A549 (cell line): Measurements from ENCODE around the gene RABGAP1L. TPM values are rescaled to one million over a fixed set of nuclear protein-coding genes. Genes with fewer than 3 reads are reported as not detected.

Source experiments
- ATAC-seq, 2 experiments: fragments of 200-7000 bp in 1 of 2; fragments of >200 bp in 1 of 2; cut with Nextera tagmentation in 1 of 2; cut with Tn5 transposase in 1 of 2; 3 replicates each; pipeline versions ENCODE4 v1.8.0 to v1.9.1; 2018 to 2020; ENCODE audit warnings: mild to moderate bottlenecking in 1 of 2, moderate library complexity in 1 of 2
- CTCF ChIA-PET: fragments of 300-600 bp; sonication (Branson Sonifier 250); formaldehyde crosslinking; extraction: SDS; loops from one replicate; lab custom pipeline; 2021; ENCODE audit warnings: antibody characterized with exemption, inconsistent platforms; lab: Yijun Ruan, JAX
- POLR2A ChIA-PET: fragments of 350-600 bp; formaldehyde crosslinking; extraction: SDS; loops from one replicate; lab custom pipeline; 2021; ENCODE audit warnings: antibody characterized with exemption, inconsistent platforms; lab: Yijun Ruan, JAX
- DNase-seq, 2 experiments: peaks; one replicate each; pipeline versions ENCODE4 v3.0.0 to v3.0.0-alpha.2; 2011 to 2016; ENCODE audit warnings: low read depth in 1 of 2, low spot score in 1 of 2
- FAIRE-seq: peaks from 2 replicates; lab custom pipeline; 2011; peaks lifted over from hg19 to GRCh38; lab: Jason Lieb, UNC
- H3K27ac ChIP-seq, 2 experiments: fragments of >200 bp; sonication (Bioruptor Twin); formaldehyde crosslinking; 3 replicates each; pipeline ENCODE4 v1.5.1; 2016 to 2017
- H3K4me1 ChIP-seq: fragments of >200 bp; sonication (Bioruptor Twin); formaldehyde crosslinking; 3 replicates; pipeline ENCODE4 v1.6.1; 2016
- H3K4me2 ChIP-seq: fragments of >200 bp; sonication (Bioruptor Twin); formaldehyde crosslinking; 3 replicates; pipeline ENCODE4 v1.6.1; 2016
- H3K4me3 ChIP-seq: fragments of >200 bp; sonication (Bioruptor Twin); formaldehyde crosslinking; 3 replicates; pipeline ENCODE4 v1.5.1; 2016
- H3K9me3 ChIP-seq: fragments of >200 bp; sonication (Bioruptor Twin); formaldehyde crosslinking; 3 replicates; pipeline ENCODE4 v1.6.1; 2016
- CEBPB ChIP-seq, 2 experiments: fragments of >200 bp in 1 of 2; sonication (Bioruptor Twin) in 1 of 2; formaldehyde crosslinking in 1 of 2; IDR thresholded peaks; 2 replicates each; pipeline ENCODE4 v1.6.1; 2012 to 2016
- ESRRA ChIP-seq: fragments of 150-350 bp; IDR thresholded peaks from 2 replicates; pipeline ENCODE4 v1.6.1; 2014; ENCODE audit warnings: mild to moderate bottlenecking, low read length, borderline replicate concordance
- FOSB ChIP-seq: fragments of 250-450 bp; sonication (Bioruptor Pico); IDR thresholded peaks from 2 replicates; pipeline ENCODE4 v1.5.0; 2020; ENCODE audit warnings: mild to moderate bottlenecking, moderate library complexity
- FOSL2 ChIP-seq, 2 experiments: fragments of 450-650 bp in 1 of 2; fragments of >200 bp in 1 of 2; sonication (Bioruptor Twin) in 1 of 2; formaldehyde crosslinking; IDR thresholded peaks; 2 replicates each; pipeline versions ENCODE4 v1.5.0 to v1.6.1; 2016 to 2020; ENCODE audit warnings: mild to moderate bottlenecking in 1 of 2, moderate library complexity in 1 of 2
- HEYL ChIP-seq: fragments of 250-450 bp; sonication (Bioruptor Pico); IDR thresholded peaks from 2 replicates; pipeline ENCODE4 v1.8.0; 2021; ENCODE audit warnings: mild to moderate bottlenecking, moderate library complexity
- HOXA7 ChIP-seq: fragments of 250-450 bp; sonication (Bioruptor Pico); IDR thresholded peaks from 2 replicates; pipeline ENCODE4 v1.5.0; 2020; ENCODE audit warnings: mild to moderate bottlenecking, moderate library complexity
- HOXB13 ChIP-seq: fragments of 250-450 bp; sonication (Bioruptor Pico); IDR thresholded peaks from 2 replicates; pipeline ENCODE4 v1.5.0; 2020; ENCODE audit warnings: low read depth, mild to moderate bottlenecking, moderate library complexity
- HOXB5 ChIP-seq: fragments of 250-450 bp; sonication (Bioruptor Pico); IDR thresholded peaks from 2 replicates; pipeline ENCODE4 v1.5.0; 2020; ENCODE audit warnings: mild to moderate bottlenecking, moderate library complexity
- JUNB ChIP-seq: fragments of >200 bp; sonication (Bioruptor Twin); formaldehyde crosslinking; IDR thresholded peaks from 2 replicates; pipeline ENCODE4 v1.6.1; 2016
- KDM1A ChIP-seq: fragments of 200-600 bp; sonication (generic); IDR thresholded peaks from 2 replicates; pipeline ENCODE4 v1.6.1; 2016; ENCODE audit warnings: low read depth, mild to moderate bottlenecking
- MYC ChIP-seq: IDR thresholded peaks from 2 replicates; pipeline ENCODE4 v1.6.1; 2012; ENCODE audit warnings: mild to moderate bottlenecking, inconsistent platforms, low read length, improper control_type of control experiment, borderline replicate concordance
- NR3C1 ChIP-seq: fragments of >200 bp; sonication (Bioruptor Twin); formaldehyde crosslinking; IDR thresholded peaks from 3 replicates; pipeline ENCODE4 v1.6.1; 2017
- POLR2A ChIP-seq: IDR thresholded peaks from 2 replicates; pipeline ENCODE4 v1.6.1; 2012; ENCODE audit warnings: mild to moderate bottlenecking, low read length
- RARB ChIP-seq: fragments of 250-450 bp; sonication (Bioruptor Pico); IDR thresholded peaks from 2 replicates; pipeline ENCODE4 v1.8.0; 2021; ENCODE audit warnings: mild to moderate bottlenecking, moderate library complexity
- RCOR1 ChIP-seq: fragments of 150-350 bp; IDR thresholded peaks from 2 replicates; pipeline ENCODE4 v1.6.1; 2014; ENCODE audit warnings: antibody characterized with exemption, low read length, low read depth
- RFX5 ChIP-seq: fragments of 450-650 bp; IDR thresholded peaks from 2 replicates; pipeline ENCODE4 v1.7.1; 2014; ENCODE audit warnings: antibody characterized with exemption, mild to moderate bottlenecking, moderate library complexity
- TFCP2L1 ChIP-seq: fragments of 250-450 bp; sonication (Bioruptor Pico); IDR thresholded peaks from 2 replicates; pipeline ENCODE4 v1.5.0; 2021; ENCODE audit warnings: mild to moderate bottlenecking
- ZC3H11A ChIP-seq: fragments of 450-650 bp; IDR thresholded peaks from 2 replicates; pipeline ENCODE4 v1.6.1; 2014; ENCODE audit warnings: antibody characterized with exemption, mild to moderate bottlenecking
- ZNF302 ChIP-seq: fragments of 250-450 bp; sonication (Bioruptor Pico); IDR thresholded peaks from 2 replicates; pipeline ENCODE4 v1.9.0; 2021; ENCODE audit warnings: inconsistent platforms, mild to moderate bottlenecking, moderate library complexity
- WGBS: methylation state at CpG from one replicate; pipeline ENCODE4 v1.1.6; 2017; ENCODE audit errors: missing lambda C conversion rate; 5-methylcytosine and 5-hydroxymethylcytosine counted together
- polyA plus RNA-seq, 4 experiments: library from polyadenylated mRNA; depleted of rRNA in 3 of 4; stranded (reverse); fragments of >200 nt; fragmentation: RNase III in 1 of 4; extraction: RNeasy Plus Mini Kit Qiagen cat#74134 plus additional on column Dnase treatment in 1 of 4; gene quantifications; 2 replicates in 3 of 4; 3 replicates in 1 of 4; pipeline ENCODE4 v1.2.3, GENCODE V29; 2011 to 2017
- TF ChIP-seq, protein P1 (sequence below): fragments of >200 bp; sonication (Bioruptor Twin); formaldehyde crosslinking; IDR thresholded peaks from 3 replicates; pipeline ENCODE4 v1.5.1; 2016
- TF ChIP-seq, protein P2 (sequence below): IDR thresholded peaks from 2 replicates; pipeline ENCODE4 v1.6.1; 2012
- TF ChIP-seq, protein P3 (sequence below): fragments of 200-600 bp; sonication (generic); IDR thresholded peaks from 2 replicates; pipeline ENCODE4 v1.6.1; 2016; ENCODE audit warnings: antibody characterized with exemption, mild to moderate bottlenecking, moderate library complexity
- TF ChIP-seq, protein P4 (sequence below): fragments of >200 bp; sonication (Bioruptor Twin); formaldehyde crosslinking; IDR thresholded peaks from 2 replicates; pipeline ENCODE4 v1.6.1; 2016
- TF ChIP-seq, protein P5 (sequence below): fragments of >200 bp; sonication (Bioruptor Twin); formaldehyde crosslinking; IDR thresholded peaks from 3 replicates; pipeline ENCODE4 v1.6.1; 2016
- TF ChIP-seq, protein P6 (sequence below): fragments of 250-450 bp; sonication (Bioruptor Pico); IDR thresholded peaks from 2 replicates; pipeline ENCODE4 v1.5.0; 2020; ENCODE audit warnings: low read depth, mild to moderate bottlenecking, moderate library complexity

Gene RABGAP1L
- polyA plus RNA-seq, 2 of the 4 experiments (the other 2 are of a cell fraction): 8.2 to 18.6 TPM

DNA sequence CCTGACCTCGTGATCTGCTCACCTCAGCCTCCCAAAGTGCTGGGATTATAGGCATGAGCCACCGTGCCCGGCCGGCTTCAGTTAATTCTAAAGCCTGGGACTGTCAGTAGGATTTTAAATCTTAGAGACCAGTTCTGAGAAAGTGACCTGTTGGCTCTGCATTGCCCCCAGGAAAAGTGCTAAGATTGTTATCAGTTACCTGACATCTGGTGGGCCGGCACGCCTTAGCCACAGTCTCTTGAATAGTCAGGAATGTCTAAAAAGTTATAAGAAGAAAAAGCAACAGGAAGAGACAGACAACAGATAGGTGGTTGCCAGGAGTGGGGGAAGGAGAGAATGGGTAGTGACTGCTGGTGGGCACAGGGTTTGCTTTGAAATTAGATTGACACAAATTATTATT is 35.1 kb downstream of the RABGAP1L start:
- Histone ChIP-seq H3K27ac (no peak overlapping the region), H3K4me3 (no peak overlapping the region), H3K4me1 (peaks cover 3% of the 10 kb centered on the region; the same call in 1 of the 3 replicates), H3K4me2 (no peak overlapping the region), H3K9me3 (no peaks in the 10 kb centered on the region)
- CTCF ChIA-PET: no interaction called here
- WGBS: 84% methylated on average over 6 of the region's 6 CpGs
- ATAC-seq: no peak
- POLR2A ChIA-PET: no interaction called here
- no peak for FAIRE-seq
- TF ChIP-seq RARB (CRISPR knock-in tag) (no peak), HOXB5 (no peak), ESRRA (no peak)
- DNase-seq: no peak

DNA sequence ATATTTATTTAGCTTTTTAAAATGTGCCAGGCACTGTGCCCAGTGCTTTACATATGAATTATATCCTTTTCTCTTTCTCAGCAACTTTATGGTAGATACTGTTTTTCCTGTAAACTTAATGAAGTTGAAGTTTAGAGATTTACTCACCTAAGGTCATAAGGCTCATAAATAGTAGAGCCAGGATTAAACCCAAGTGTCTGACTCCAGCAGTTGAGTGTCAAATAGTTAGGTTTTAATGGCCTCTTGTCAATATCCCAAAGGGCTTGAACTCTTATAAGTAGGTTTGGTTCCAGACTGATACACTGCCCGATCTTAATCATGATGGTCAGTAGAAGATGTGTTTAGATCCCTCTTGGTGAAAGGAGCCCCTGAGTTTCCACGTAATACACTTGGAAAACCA is 37.8 kb downstream of the RABGAP1L start:
- H3K4me2 ChIP-seq: no peak overlapping the region
- H3K27ac ChIP-seq: no peak overlapping the region
- H3K4me1 ChIP-seq: no peaks in the 10 kb centered on the region
- DNase-seq: no peak
- 92% methylated on average over 2 of the region's 2 CpGs for WGBS
- no peak for ATAC-seq
- H3K9me3 ChIP-seq: no peaks in the 10 kb centered on the region
- POLR2A ChIA-PET: no interaction called here
- no peak for TF ChIP-seq ZNF302 (CRISPR knock-in tag)
- TF ChIP-seq HOXB13 (CRISPR knock-in tag): no peak
- TF ChIP-seq MYC: no peak
- no peak for TF ChIP-seq JUNB
- no peak for TF ChIP-seq NR3C1
- TF ChIP-seq TFCP2L1 (CRISPR knock-in tag): no peak
- no peak for TF ChIP-seq RCOR1
- TF ChIP-seq, protein P1, sequence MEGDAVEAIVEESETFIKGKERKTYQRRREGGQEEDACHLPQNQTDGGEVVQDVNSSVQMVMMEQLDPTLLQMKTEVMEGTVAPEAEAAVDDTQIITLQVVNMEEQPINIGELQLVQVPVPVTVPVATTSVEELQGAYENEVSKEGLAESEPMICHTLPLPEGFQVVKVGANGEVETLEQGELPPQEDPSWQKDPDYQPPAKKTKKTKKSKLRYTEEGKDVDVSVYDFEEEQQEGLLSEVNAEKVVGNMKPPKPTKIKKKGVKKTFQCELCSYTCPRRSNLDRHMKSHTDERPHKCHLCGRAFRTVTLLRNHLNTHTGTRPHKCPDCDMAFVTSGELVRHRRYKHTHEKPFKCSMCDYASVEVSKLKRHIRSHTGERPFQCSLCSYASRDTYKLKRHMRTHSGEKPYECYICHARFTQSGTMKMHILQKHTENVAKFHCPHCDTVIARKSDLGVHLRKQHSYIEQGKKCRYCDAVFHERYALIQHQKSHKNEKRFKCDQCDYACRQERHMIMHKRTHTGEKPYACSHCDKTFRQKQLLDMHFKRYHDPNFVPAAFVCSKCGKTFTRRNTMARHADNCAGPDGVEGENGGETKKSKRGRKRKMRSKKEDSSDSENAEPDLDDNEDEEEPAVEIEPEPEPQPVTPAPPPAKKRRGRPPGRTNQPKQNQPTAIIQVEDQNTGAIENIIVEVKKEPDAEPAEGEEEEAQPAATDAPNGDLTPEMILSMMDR: no peak
- no peak for TF ChIP-seq HEYL
- TF ChIP-seq, protein P2, sequence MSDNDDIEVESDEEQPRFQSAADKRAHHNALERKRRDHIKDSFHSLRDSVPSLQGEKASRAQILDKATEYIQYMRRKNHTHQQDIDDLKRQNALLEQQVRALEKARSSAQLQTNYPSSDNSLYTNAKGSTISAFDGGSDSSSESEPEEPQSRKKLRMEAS: no peak
- TF ChIP-seq, protein P3, sequence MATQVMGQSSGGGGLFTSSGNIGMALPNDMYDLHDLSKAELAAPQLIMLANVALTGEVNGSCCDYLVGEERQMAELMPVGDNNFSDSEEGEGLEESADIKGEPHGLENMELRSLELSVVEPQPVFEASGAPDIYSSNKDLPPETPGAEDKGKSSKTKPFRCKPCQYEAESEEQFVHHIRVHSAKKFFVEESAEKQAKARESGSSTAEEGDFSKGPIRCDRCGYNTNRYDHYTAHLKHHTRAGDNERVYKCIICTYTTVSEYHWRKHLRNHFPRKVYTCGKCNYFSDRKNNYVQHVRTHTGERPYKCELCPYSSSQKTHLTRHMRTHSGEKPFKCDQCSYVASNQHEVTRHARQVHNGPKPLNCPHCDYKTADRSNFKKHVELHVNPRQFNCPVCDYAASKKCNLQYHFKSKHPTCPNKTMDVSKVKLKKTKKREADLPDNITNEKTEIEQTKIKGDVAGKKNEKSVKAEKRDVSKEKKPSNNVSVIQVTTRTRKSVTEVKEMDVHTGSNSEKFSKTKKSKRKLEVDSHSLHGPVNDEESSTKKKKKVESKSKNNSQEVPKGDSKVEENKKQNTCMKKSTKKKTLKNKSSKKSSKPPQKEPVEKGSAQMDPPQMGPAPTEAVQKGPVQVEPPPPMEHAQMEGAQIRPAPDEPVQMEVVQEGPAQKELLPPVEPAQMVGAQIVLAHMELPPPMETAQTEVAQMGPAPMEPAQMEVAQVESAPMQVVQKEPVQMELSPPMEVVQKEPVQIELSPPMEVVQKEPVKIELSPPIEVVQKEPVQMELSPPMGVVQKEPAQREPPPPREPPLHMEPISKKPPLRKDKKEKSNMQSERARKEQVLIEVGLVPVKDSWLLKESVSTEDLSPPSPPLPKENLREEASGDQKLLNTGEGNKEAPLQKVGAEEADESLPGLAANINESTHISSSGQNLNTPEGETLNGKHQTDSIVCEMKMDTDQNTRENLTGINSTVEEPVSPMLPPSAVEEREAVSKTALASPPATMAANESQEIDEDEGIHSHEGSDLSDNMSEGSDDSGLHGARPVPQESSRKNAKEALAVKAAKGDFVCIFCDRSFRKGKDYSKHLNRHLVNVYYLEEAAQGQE: no peak
- TF ChIP-seq FOSB (CRISPR knock-in tag): no peak
- CTCF ChIA-PET: no interaction called here
- no peak overlapping the region for H3K4me3 ChIP-seq
- FAIRE-seq: no peak

DNA sequence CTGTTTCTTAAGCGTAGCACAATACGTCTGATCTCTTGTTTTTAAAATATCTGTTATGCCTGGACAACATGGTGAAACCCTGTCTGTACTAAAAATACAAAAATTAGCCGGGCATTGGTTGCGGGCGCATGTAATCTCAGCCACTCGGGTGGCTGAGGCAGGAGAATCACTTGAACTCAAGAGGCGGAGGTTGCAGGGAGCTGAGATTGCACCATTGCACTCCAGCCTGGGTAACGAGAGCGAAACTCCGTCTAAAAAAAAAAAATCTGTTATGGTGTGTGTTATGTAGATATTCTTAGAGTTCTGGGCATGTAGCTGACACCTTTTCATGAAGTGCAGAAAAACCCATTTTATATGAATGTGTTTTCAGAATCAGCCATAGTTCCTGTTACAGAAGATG is 38.2 kb downstream of the RABGAP1L start:
- Histone ChIP-seq H3K9me3 (no peaks in the 10 kb centered on the region), H3K4me1 (no peaks in the 10 kb centered on the region), H3K27ac (no peak overlapping the region), H3K4me3 (no peak overlapping the region), H3K4me2 (no peak overlapping the region)
- ChIA-PET POLR2A (no interaction called here), CTCF (no interaction called here)
- DNase-seq: no peak
- WGBS: 95% methylated on average over 10 of the region's 10 CpGs
- ATAC-seq: no peak
- FAIRE-seq: no peak
- TF ChIP-seq RFX5 (no peak), HEYL (no peak), ZC3H11A (no peak), POLR2A (no peak), HOXB5 (no peak), KDM1A (no peak), HOXB13 (CRISPR knock-in tag) (no peak), HOXA7 (CRISPR knock-in tag) (no peak), FOSL2 (IDR thresholded peaks at IDR 0.05) (no peak), FOSL2 (CRISPR knock-in tag; IDR thresholded peaks at IDR 0.05) (no peak), CEBPB (IDR thresholded peaks at IDR 0.05) (no peak)
- TF ChIP-seq, protein P4, sequence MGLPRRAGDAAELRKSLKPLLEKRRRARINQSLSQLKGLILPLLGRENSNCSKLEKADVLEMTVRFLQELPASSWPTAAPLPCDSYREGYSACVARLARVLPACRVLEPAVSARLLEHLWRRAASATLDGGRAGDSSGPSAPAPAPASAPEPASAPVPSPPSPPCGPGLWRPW: no peak
- TF ChIP-seq, protein P5, sequence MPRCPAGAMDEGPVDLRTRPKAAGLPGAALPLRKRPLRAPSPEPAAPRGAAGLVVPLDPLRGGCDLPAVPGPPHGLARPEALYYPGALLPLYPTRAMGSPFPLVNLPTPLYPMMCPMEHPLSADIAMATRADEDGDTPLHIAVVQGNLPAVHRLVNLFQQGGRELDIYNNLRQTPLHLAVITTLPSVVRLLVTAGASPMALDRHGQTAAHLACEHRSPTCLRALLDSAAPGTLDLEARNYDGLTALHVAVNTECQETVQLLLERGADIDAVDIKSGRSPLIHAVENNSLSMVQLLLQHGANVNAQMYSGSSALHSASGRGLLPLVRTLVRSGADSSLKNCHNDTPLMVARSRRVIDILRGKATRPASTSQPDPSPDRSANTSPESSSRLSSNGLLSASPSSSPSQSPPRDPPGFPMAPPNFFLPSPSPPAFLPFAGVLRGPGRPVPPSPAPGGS: no peak
- TF ChIP-seq, protein P6, sequence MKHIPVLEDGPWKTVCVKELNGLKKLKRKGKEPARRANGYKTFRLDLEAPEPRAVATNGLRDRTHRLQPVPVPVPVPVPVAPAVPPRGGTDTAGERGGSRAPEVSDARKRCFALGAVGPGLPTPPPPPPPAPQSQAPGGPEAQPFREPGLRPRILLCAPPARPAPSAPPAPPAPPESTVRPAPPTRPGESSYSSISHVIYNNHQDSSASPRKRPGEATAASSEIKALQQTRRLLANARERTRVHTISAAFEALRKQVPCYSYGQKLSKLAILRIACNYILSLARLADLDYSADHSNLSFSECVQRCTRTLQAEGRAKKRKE: no peak
- TF ChIP-seq, protein P1: no peak
- TF ChIP-seq, protein P2: no peak
